SK-N-SH treated with all-trans-retinoic acid at 6 μM for 48 hours (cell line): ENCODE results near the gene CCDC120.

Experiments
- ARNTL ChIP-seq: fragments of 450-650 bp; formaldehyde crosslinking; IDR thresholded peaks from 2 replicates; pipeline ENCODE4 v1.5.0; 2020; ENCODE audit warnings: low read depth, mild to moderate bottlenecking, moderate library complexity, borderline replicate concordance
- OSR1 ChIP-seq: fragments of 250-450 bp; sonication (Bioruptor Pico); IDR thresholded peaks from 2 replicates; pipeline ENCODE4 v1.8.0; 2022; ENCODE audit warnings: moderate library complexity, mild to moderate bottlenecking, inconsistent platforms
- ZC3H10 ChIP-seq: fragments of 250-450 bp; sonication (Bioruptor Pico); IDR thresholded peaks from 2 replicates; pipeline ENCODE4 v1.5.1; 2021; ENCODE audit warnings: mild to moderate bottlenecking, moderate library complexity
- ZNF8 ChIP-seq: fragments of 450-650 bp; formaldehyde crosslinking; IDR thresholded peaks from 2 replicates; pipeline ENCODE4 v1.5.0; 2020; ENCODE audit warnings: mild to moderate bottlenecking, moderate library complexity
- TF ChIP-seq, protein P1 (sequence below): fragments of 250-450 bp; sonication (Bioruptor Pico); IDR thresholded peaks from 2 replicates; pipeline ENCODE4 v1.8.0; 2020; ENCODE audit warnings: mild to moderate bottlenecking, moderate library complexity, borderline replicate concordance
- TF ChIP-seq, protein P2 (sequence below): fragments of 250-450 bp; sonication (Bioruptor Pico); IDR thresholded peaks from 2 replicates; pipeline ENCODE4 v1.5.1; 2020; ENCODE audit warnings: low read depth, mild to moderate bottlenecking, moderate library complexity

DNA sequence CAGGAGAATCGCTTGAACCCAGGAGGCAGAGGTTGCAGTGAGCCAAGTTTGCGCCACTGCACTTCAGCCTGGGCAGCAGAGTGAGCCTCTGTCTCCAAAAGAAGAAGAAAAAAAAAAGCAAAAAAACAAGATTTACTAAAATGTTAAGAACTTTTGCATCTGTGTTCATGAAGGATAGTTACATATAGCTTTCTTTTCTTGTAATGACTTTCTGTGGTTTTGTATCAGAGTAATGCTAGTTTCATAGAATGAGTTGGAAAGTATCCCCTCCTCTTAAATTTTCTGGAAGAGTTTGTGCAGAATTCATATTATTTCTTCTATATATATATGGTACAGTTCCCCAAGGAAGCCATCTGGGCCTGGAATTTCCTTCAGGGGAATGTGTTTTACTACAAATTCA lies 39.7 kb upstream of the CCDC120 start:
- TF ChIP-seq, protein P1, sequence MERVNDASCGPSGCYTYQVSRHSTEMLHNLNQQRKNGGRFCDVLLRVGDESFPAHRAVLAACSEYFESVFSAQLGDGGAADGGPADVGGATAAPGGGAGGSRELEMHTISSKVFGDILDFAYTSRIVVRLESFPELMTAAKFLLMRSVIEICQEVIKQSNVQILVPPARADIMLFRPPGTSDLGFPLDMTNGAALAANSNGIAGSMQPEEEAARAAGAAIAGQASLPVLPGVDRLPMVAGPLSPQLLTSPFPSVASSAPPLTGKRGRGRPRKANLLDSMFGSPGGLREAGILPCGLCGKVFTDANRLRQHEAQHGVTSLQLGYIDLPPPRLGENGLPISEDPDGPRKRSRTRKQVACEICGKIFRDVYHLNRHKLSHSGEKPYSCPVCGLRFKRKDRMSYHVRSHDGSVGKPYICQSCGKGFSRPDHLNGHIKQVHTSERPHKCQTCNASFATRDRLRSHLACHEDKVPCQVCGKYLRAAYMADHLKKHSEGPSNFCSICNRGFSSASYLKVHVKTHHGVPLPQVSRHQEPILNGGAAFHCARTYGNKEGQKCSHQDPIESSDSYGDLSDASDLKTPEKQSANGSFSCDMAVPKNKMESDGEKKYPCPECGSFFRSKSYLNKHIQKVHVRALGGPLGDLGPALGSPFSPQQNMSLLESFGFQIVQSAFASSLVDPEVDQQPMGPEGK (CRISPR knock-in tag), result no peak
- no peak for TF ChIP-seq ZNF8
- TF ChIP-seq ZC3H10 (CRISPR knock-in tag), result no peak
- TF ChIP-seq ARNTL (CRISPR knock-in tag), result no peak
- TF ChIP-seq, protein P2, sequence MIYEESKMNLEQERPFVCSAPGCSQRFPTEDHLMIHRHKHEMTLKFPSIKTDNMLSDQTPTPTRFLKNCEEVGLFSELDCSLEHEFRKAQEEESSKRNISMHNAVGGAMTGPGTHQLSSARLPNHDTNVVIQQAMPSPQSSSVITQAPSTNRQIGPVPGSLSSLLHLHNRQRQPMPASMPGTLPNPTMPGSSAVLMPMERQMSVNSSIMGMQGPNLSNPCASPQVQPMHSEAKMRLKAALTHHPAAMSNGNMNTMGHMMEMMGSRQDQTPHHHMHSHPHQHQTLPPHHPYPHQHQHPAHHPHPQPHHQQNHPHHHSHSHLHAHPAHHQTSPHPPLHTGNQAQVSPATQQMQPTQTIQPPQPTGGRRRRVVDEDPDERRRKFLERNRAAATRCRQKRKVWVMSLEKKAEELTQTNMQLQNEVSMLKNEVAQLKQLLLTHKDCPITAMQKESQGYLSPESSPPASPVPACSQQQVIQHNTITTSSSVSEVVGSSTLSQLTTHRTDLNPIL (CRISPR knock-in tag), result no peak
- TF ChIP-seq OSR1 (CRISPR knock-in tag), result no peak
